Measurements from ENCODE around the gene ANKRD13D.

The ANKRD13D gene

DNA sequence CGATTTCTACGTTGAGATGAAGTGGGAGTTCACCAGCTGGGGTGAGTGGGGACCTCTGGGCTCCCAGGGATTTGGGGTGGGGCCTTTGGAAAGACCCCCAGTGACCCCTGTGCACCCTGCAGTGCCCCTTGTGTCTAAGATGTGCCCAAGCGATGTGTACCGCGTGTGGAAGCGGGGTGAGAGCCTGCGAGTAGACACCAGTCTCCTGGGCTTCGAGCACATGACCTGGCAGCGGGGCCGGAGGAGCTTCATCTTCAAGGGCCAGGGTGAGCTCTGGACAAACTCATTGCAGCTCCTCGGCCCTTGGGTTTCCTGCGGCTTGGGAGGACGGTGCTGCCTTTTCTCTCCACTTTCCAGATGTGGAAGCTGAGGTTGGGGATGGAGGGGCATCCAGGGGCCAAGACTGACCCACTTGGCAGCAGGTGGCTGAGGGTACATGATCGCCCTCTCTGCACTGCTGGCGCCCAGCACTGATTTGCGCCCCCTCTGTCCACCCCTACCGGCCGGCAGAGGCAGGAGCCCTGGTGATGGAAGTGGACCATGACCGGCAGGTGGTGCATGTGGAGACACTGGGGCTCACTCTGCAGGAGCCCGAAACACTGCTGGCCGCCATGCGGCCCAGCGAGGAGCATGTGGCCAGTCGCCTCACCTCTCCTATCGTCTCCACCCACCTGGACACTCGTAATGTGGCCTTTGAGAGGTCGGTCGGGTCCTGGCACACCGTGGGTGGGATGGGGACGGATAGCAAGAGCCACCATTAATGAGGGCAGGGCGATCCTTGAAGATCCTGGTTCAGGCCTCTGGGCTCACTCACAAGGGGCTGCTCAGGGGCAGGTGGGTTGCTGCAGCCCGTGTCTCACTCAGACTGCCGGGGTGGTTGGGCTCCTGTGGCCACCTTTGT lies 2.6 kb downstream of the ANKRD13D start:
- in situ Hi-C loops (cut with HindIII; ENCODE audit: low pct_ligation_motif_present, low sequenced_read_pairs) = no loop called here
- no peak overlapping the region for H3K4me3 ChIP-seq (ENCODE audit: low read depth, low read length)
- H3K27me3 ChIP-seq (replicated peaks) = no peaks in the 10 kb centered on the region
- H3K27ac ChIP-seq = no peak overlapping the region
- peaks cover 47% of the 10 kb centered on the region for H3K36me3 ChIP-seq (replicated peaks)
- TF ChIP-seq, protein P1, sequence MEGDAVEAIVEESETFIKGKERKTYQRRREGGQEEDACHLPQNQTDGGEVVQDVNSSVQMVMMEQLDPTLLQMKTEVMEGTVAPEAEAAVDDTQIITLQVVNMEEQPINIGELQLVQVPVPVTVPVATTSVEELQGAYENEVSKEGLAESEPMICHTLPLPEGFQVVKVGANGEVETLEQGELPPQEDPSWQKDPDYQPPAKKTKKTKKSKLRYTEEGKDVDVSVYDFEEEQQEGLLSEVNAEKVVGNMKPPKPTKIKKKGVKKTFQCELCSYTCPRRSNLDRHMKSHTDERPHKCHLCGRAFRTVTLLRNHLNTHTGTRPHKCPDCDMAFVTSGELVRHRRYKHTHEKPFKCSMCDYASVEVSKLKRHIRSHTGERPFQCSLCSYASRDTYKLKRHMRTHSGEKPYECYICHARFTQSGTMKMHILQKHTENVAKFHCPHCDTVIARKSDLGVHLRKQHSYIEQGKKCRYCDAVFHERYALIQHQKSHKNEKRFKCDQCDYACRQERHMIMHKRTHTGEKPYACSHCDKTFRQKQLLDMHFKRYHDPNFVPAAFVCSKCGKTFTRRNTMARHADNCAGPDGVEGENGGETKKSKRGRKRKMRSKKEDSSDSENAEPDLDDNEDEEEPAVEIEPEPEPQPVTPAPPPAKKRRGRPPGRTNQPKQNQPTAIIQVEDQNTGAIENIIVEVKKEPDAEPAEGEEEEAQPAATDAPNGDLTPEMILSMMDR (IDR thresholded peaks at IDR 0.05; ENCODE audit: low read depth, low read length, missing control alignments) = no peak
- DNase-seq = no peak

- DNase-seq = no peak
- H3K4me3 ChIP-seq (ENCODE audit: low read depth, low read length) = no peak overlapping the region
- in situ Hi-C loops (cut with HindIII; ENCODE audit: low pct_ligation_motif_present, low sequenced_read_pairs) = no loop called here
- H3K36me3 ChIP-seq (replicated peaks) = peaks cover 52% of the 10 kb centered on the region
- TF ChIP-seq, protein P1 (IDR thresholded peaks at IDR 0.05; ENCODE audit: low read depth, low read length, missing control alignments) = no peak
- peak overlapping the region; percentile 7 for H3K27ac ChIP-seq
- H3K27me3 ChIP-seq (replicated peaks) = no peaks in the 10 kb centered on the region
Measured at GRCh38 chr11:67292671-67293070, 3.6 kb downstream of the ANKRD13D start.

GRCh38 chr11:67293090-67293489 lies 4.0 kb downstream of the ANKRD13D start:
- DNase-seq = no peak
- in situ Hi-C loops (cut with HindIII; ENCODE audit: low pct_ligation_motif_present, low sequenced_read_pairs) = no loop called here
- Histone ChIP-seq H3K4me3 (ENCODE audit: low read depth, low read length) (no peak overlapping the region), H3K27me3 (replicated peaks) (no peaks in the 10 kb centered on the region), H3K36me3 (replicated peaks) (peaks cover 52% of the 10 kb centered on the region), H3K27ac (peak overlapping the region; percentile 7)
- TF ChIP-seq, protein P1 (IDR thresholded peaks at IDR 0.05; ENCODE audit: low read depth, low read length, missing control alignments) = no peak

- Histone ChIP-seq H3K27ac (no peak overlapping the region), H3K27me3 (replicated peaks) (no peaks in the 10 kb centered on the region), H3K4me3 (ENCODE audit: low read depth, low read length) (no peak overlapping the region), H3K36me3 (replicated peaks) (peaks cover 67% of the 10 kb centered on the region)
- in situ Hi-C loops (cut with HindIII; ENCODE audit: low pct_ligation_motif_present, low sequenced_read_pairs) = no loop called here
- TF ChIP-seq, protein P1 (IDR thresholded peaks at IDR 0.05; ENCODE audit: low read depth, low read length, missing control alignments) = no peak
- no peak for DNase-seq
Measured at GRCh38 chr11:67295846-67296245, 6.7 kb downstream of the ANKRD13D start.

GRCh38 chr11:67298786-67299185 lies 9.7 kb downstream of the ANKRD13D start:
- H3K27ac ChIP-seq = no peak overlapping the region
- DNase-seq = no peak
- TF ChIP-seq, protein P1 (IDR thresholded peaks at IDR 0.05; ENCODE audit: low read depth, low read length, missing control alignments) = no peak
- H3K36me3 ChIP-seq (replicated peaks) = peaks cover 65% of the 10 kb centered on the region
- H3K4me3 ChIP-seq (ENCODE audit: low read depth, low read length) = no peak overlapping the region
- no peaks in the 10 kb centered on the region for H3K27me3 ChIP-seq (replicated peaks)
- in situ Hi-C loops (cut with HindIII; ENCODE audit: low pct_ligation_motif_present, low sequenced_read_pairs) = no loop called here

Measured in brain microvascular endothelial cell (primary cell).